ENCODE results near the gene TMEM271.

DNA sequence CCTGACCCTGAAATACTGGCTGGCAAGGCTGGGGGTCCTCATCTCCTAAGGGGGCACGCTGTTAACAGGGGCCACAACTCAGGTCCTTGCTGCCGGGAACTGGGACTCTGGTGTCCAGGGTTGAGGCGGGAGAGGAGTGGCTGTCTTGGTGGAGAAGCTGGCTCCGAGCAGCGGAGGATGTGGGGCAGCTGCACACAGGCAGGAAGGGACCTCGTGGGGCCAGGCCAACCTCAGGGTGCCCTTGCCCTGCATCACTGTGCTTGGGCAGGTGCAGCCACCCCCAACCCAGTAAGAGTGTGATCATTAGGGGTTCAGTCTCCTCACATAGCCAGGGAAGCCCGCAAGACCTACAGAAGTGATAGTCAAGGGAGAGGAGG is 36.6 kb upstream of the TMEM271 start:
- TF ChIP-seq, protein P1, sequence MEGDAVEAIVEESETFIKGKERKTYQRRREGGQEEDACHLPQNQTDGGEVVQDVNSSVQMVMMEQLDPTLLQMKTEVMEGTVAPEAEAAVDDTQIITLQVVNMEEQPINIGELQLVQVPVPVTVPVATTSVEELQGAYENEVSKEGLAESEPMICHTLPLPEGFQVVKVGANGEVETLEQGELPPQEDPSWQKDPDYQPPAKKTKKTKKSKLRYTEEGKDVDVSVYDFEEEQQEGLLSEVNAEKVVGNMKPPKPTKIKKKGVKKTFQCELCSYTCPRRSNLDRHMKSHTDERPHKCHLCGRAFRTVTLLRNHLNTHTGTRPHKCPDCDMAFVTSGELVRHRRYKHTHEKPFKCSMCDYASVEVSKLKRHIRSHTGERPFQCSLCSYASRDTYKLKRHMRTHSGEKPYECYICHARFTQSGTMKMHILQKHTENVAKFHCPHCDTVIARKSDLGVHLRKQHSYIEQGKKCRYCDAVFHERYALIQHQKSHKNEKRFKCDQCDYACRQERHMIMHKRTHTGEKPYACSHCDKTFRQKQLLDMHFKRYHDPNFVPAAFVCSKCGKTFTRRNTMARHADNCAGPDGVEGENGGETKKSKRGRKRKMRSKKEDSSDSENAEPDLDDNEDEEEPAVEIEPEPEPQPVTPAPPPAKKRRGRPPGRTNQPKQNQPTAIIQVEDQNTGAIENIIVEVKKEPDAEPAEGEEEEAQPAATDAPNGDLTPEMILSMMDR (IDR thresholded peaks at IDR 0.05; ENCODE audit: low read length), result no peak
- TF ChIP-seq EZH2 (IDR thresholded peaks at IDR 0.05; ENCODE audit: borderline replicate concordance, low read length), result no peak
